ES-I3 (cell line): ENCODE data around the gene NR4A1.

Experiments
- H3K36me3 ChIP-seq: 2 replicates; pipeline ENCODE4 v1.6.1; 2013; ENCODE audit warnings: mild to moderate bottlenecking, low read length, control low read depth, moderate library complexity; ENCODE audit not compliant: insufficient read depth
- H3K4me1 ChIP-seq: 2 replicates; pipeline ENCODE4 v1.6.1; 2013; ENCODE audit warnings: mild to moderate bottlenecking, control low read depth, low read length; ENCODE audit not compliant: insufficient read depth
- H3K9ac ChIP-seq: 2 replicates; pipeline ENCODE4 v1.6.1; 2013; ENCODE audit warnings: low read depth, mild to moderate bottlenecking, low read length, moderate library complexity
- H3K9me3 ChIP-seq: 2 replicates; pipeline ENCODE4 v1.6.1; 2013; ENCODE audit warnings: mild to moderate bottlenecking, low read length, moderate library complexity; ENCODE audit not compliant: control insufficient read depth, insufficient read depth

Gene NR4A1

DNA sequence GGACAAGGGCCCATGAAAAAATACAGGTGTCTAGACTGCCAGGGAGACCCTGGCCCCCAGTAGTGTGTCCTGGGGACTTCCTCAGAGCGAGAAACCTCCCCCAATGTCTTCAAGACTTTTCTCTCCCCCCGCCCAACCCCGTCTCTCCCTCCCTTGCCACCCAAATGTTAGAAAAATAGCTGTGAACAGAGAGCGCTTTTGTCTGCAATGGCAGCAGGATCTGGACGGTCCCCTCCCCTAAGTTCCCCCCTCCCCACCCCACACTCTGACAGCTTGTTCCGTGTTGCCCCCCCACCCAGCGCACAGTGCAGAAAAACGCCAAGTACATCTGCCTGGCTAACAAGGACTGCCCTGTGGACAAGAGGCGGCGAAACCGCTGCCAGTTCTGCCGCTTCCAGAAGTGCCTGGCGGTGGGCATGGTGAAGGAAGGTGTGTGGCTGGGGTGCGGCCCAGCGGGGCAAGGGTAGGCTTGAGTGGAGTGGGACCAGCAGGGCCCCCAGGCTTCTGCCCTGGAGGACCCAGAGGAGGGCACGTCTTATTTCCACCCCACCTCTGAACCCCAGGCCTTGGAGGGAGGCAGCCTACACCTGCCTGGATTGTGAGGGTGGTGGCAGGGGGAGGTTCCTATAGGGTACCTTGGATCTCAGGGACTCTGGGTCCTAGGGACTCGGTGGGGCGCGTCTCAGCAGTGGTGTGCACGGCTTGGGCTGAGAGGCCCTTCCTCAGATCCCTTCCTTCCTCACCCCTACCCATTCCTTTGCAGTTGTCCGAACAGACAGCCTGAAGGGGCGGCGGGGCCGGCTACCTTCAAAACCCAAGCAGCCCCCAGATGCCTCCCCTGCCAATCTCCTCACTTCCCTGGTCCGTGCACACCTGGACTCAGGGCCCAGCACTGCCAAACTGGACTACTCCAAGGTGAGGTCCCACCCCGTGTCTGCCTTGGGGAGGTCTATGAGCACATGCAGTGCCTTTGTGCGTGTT, 4.8 kb downstream of the NR4A1 start:
- Histone ChIP-seq H3K4me1 (peaks cover 4% of the 10 kb centered on the region; the same call in 1 of the 2 replicates), H3K36me3 (no peaks in the 10 kb centered on the region; the same call in 1 of the 2 replicates), H3K9me3 (no peaks in the 10 kb centered on the region), H3K9ac (no peak overlapping the region)

- Histone ChIP-seq H3K36me3 (no peaks in the 10 kb centered on the region; the same call in 1 of the 2 replicates), H3K4me1 (peaks cover 4% of the 10 kb centered on the region; the same call in 1 of the 2 replicates), H3K9ac (no peak overlapping the region), H3K9me3 (no peaks in the 10 kb centered on the region)
Observed at GRCh38 chr12:52056801-52057637, 5.8 kb downstream of the NR4A1 start.

DNA sequence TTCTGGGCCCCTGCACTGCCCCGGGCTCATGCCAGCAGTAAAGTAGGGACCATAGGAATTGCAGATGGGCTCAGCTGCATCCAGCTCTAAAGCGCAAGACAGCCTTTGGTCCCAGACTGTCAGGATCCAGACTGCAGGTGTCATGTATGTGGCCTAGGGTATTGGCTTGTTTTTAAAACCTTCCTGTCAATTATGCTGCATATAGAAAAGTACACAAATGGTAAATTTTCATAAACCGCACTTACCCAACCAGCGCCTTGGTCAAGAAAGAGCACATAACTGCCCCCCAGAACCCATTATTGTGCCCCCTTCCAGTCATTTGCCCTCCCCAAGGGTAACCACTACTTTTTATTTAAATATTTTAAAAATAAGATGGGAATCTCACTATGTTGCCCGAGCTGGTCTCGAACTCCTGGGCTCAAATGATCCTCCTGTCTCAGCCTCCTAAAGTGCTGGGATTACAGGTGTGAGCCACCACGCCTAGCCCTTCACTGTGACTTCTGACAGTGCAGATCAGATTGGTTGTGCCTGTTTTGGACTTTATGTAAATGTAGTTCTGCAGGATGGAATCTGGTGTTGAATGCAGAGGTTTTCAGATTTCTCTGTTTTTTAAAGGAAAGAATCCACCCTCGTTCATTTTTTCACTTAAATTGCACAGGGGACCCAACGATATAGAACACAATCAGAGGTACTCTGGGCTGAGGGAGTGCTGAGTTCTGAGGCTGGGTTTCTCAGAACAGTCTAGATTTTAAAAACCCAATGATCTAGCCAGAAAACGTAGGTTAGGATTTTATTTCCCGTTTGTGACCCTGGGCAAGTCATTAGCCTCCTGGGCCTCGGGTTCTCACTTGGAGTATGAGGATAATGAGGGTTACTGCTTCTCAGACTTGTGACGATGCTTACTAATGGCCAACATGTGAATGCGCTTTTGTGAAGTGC, 6.7 kb downstream of the NR4A1 start:
- no peaks in the 10 kb centered on the region for H3K9me3 ChIP-seq
- no peaks in the 10 kb centered on the region for H3K4me1 ChIP-seq
- no peak overlapping the region for H3K9ac ChIP-seq
- no peaks in the 10 kb centered on the region; the same call in 1 of the 2 replicates for H3K36me3 ChIP-seq

- no peaks in the 10 kb centered on the region; the same call in 1 of the 2 replicates for H3K36me3 ChIP-seq
- H3K9ac ChIP-seq, result no peak overlapping the region
- no peaks in the 10 kb centered on the region for H3K4me1 ChIP-seq
- no peaks in the 10 kb centered on the region for H3K9me3 ChIP-seq
Observed at GRCh38 chr12:52058631-52059361, 7.6 kb downstream of the NR4A1 start.

DNA sequence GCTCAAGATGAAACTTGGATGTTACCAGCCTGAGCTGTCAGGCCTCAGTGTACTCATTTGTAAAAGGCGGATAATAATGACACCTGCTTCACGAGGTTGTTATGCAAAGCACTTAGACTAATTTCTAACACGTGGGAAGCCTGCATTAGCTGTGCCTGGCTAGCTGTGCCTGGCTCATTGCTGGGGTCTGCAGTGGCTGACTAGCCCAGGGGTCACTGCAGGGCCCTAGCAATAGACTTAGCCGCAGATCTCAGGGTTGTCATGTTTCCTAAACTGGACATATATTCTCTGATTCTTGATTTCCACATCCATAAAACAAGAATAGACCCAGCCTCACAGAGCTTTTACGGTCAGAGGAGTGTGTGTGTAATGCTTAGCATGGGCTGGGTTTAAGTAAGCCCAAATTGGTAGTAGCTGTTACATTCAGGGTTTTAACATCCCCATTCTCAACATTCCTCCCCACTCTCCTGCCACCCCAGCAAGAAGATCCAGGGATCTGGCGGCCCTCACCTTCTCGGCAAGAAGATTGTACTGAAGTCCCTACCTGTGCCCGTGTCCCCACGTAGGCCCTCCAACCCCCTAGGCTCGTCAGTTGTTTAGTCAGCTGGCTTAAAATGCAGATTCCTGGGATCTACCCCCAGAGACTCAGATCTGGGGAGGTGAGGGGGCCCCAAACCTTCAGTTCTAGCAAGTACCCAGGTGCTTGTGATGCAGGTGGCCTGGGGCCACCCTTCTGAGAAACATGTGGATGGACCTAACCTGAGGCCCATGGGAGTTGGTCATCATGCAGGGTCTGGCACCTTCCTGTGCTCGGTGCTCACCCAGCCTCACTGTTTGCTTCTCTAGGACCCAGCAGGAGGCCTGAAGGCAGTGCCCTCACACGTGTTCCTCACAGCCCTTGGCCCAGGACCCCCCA, 8.6 kb downstream of the NR4A1 start:
- no peaks in the 10 kb centered on the region for H3K9me3 ChIP-seq
- no peak overlapping the region for H3K9ac ChIP-seq
- no peaks in the 10 kb centered on the region; the same call in 1 of the 2 replicates for H3K4me1 ChIP-seq
- no peaks in the 10 kb centered on the region; the same call in 1 of the 2 replicates for H3K36me3 ChIP-seq

GRCh38 chr12:52060498-52061177, 9.4 kb downstream of the NR4A1 start:
- Histone ChIP-seq H3K9me3 (no peaks in the 10 kb centered on the region), H3K9ac (no peak overlapping the region), H3K4me1 (no peaks in the 10 kb centered on the region; the same call in 1 of the 2 replicates), H3K36me3 (no peaks in the 10 kb centered on the region; the same call in 1 of the 2 replicates)

DNA sequence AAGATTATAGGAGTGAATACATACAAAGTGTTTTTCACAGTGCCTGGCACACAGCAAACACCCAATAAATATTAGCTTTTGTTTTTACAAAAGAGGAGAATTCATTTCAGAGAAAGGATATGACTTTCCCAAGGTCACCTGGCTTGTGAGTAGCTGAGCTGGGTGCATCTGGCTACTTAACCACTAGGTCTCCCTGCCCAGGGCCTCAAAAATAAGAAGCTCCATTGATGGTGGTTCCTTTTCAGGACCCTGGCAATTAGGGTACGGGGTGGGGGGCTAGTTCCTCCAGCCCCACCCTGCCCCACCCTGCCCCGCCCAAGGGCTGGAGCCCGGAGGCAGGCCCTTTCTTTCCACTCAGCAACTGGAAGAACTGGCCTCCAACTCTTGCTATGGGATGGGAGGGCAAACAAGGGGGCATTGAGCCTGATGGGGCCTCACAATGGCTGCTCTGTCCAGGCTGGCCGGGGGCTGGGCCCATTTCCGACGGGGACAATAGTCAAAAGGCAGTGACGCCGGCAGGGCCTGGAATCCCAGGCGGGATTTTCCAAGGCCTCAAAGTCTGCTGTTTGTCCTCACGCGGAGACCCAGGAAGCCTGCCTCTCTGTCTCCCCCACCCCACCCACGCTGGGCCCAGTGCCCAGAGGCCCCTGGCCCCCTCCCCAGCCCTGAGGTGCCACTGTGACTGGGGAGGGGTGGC, 10.4 kb downstream of the NR4A1 start:
- no peaks in the 10 kb centered on the region for H3K9me3 ChIP-seq
- no peak overlapping the region for H3K9ac ChIP-seq
- no peaks in the 10 kb centered on the region; the same call in 1 of the 2 replicates for H3K36me3 ChIP-seq

DNA sequence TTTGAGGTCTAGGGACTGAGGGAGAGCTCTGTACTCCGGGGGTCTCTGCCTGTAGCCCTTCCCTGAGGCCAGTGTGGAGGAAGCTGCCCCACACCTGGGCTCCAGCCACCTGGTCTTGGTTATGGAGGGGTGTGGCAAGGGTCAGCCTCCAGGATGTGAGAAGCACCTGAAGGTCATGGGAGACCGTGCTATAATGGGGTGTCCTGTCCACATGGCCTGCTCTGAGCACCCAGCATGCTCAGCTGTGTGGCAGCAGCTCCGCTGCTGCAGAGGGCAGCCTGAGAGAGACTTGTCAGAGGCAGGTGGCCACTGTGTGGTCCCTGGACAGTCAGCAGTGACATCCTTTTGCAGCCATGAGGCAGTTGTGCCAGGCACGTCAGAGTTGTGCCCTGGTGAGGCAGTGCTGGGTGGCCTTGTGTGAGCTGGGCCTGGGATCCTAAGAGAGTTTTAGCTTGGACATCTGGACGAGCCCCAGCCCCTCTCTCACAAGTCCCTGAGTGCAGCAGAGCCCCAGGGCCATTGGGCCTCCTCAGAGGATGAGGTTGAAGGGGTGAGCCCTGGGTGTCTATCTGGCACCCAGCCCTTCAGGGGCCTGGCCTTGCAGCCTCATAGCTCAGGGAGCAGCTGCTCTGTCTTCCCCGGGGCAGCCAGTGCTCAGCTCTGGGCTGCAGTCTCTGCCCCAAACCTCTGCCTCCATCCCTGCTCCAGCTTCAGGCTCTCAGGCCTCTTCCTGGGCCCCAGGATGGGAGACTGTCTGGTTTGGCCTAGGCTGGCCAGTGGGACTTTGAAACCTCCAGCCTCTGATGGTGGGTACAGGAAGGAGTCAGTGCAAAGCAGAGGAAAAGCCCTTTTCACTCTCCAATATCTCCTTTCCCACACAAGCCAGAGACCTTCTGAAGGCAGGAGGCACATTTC, 11.2 kb downstream of the NR4A1 start:
- no peaks in the 10 kb centered on the region; the same call in 1 of the 2 replicates for H3K4me1 ChIP-seq
- no peak overlapping the region for H3K9ac ChIP-seq
- H3K36me3 ChIP-seq, result no peaks in the 10 kb centered on the region; the same call in 1 of the 2 replicates
- H3K9me3 ChIP-seq, result no peaks in the 10 kb centered on the region

More for the DNA sequence above, 10.4 kb downstream of the NR4A1 start:
- no peaks in the 10 kb centered on the region; the same call in 1 of the 2 replicates for H3K4me1 ChIP-seq

GRCh38 chr12:52063082-52063924, 12.1 kb downstream of the NR4A1 start:
- H3K36me3 ChIP-seq, result no peaks in the 10 kb centered on the region
- H3K9ac ChIP-seq, result no peak overlapping the region
- no peaks in the 10 kb centered on the region; the same call in 1 of the 2 replicates for H3K4me1 ChIP-seq
- H3K9me3 ChIP-seq, result no peaks in the 10 kb centered on the region
